Esophagus muscularis mucosa (tissue), 4 donors: ENCODE measurements around the gene RTF2. TPM values are rescaled to one million over a fixed set of nuclear protein-coding genes. Genes with fewer than 3 reads are reported as not detected.
"Not testable (repeated sequence)": the region's sequence is repeated elsewhere in the genome, so short reads cannot be mapped to it uniquely, and the experiment has no call there.

ENCODE experiments used
- DNase-seq: peaks from one replicate; pipeline ENCODE4 v3.0.0-alpha.2; 2017; ENCODE audit errors: extremely low spot score
- H3K27ac ChIP-seq, 4 donors: fragments of 200-600 bp; sonication (generic); replicated peaks in 1 of 4; 1 replicate in 3 of 4; 2 replicates in 1 of 4; pipeline ENCODE4 v1.5.1; 2016 to 2019; ENCODE audit warnings: mild to moderate bottlenecking in 1 of 4
- H3K27me3 ChIP-seq, 4 donors: fragments of 200-600 bp; sonication (generic); one replicate each; pipeline versions ENCODE4 v1.5.1 to v1.6.0; 2016 to 2019
- H3K36me3 ChIP-seq, 4 donors: fragments of 200-600 bp; sonication (generic); one replicate each; pipeline ENCODE4 v1.5.1; 2016 to 2019
- H3K4me1 ChIP-seq, 4 donors: fragments of 200-600 bp; sonication (generic); one replicate each; pipeline ENCODE4 v1.5.1; 2016 to 2019
- H3K4me3 ChIP-seq, 4 donors: fragments of 200-600 bp; sonication (generic); 1 replicate in 2 of 4; 2 replicates in 2 of 4; pipeline ENCODE4 v1.5.1; 2016 to 2019; ENCODE audit warnings: mild to moderate bottlenecking in 4 of 4, moderate library complexity in 1 of 4
- H3K9me3 ChIP-seq, 4 donors: fragments of 200-600 bp; sonication (generic); 1 replicate in 3 of 4; 2 replicates in 1 of 4; pipeline ENCODE4 v1.5.1; 2016 to 2019
- CTCF ChIP-seq, 3 experiments: fragments of 200-600 bp in 2 of 3; fragments of 450-650 bp in 1 of 3; sonication (generic) in 2 of 3; IDR thresholded peaks; one replicate each; pipeline ENCODE4 v1.5.1; 2017 to 2019; ENCODE audit warnings: antibody characterized with exemption in 3 of 3, mild to moderate bottlenecking in 2 of 3, moderate library complexity in 1 of 3
- EP300 ChIP-seq: sonication (generic); formaldehyde crosslinking; IDR thresholded peaks from one replicate; pipeline ENCODE4 v1.6.1; 2017; ENCODE audit warnings: antibody characterized with exemption
- POLR2A ChIP-seq: fragments of 450-650 bp; IDR thresholded peaks from one replicate; pipeline ENCODE4 v1.6.1; 2017; ENCODE audit warnings: antibody characterized with exemption, moderate library complexity, mild to moderate bottlenecking, low read depth
- POLR2AphosphoS5 ChIP-seq, 2 donors: sonication (generic); formaldehyde crosslinking; IDR thresholded peaks; one replicate each; pipeline ENCODE4 v1.6.1; 2017; ENCODE audit warnings: antibody characterized with exemption in 2 of 2
- WGBS: methylation state at CpG from one replicate; pipeline ENCODE4 v1.1.5; 2018; 5-methylcytosine and 5-hydroxymethylcytosine counted together
- intact Hi-C: fragments of 100-400 bp; cut with DNase I; formaldehyde crosslinking; loops from one replicate; pipeline ENCODE4 v1.15.1; 2023
- total RNA-seq, 4 donors: library from RNA; depleted of rRNA; stranded (reverse); fragments of >200 nt; gene quantifications; one replicate each; pipeline versions ENCODE4 v1.1.0 to v1.2.1, GENCODE V29; 2016

The RTF2 gene
- total RNA-seq, 4 donors from 2014 or later = 71.0 to 93.3 (median 78.5) TPM

- Histone ChIP-seq H3K9me3 (no peaks in the 10 kb centered on the region), H3K27me3 (no peaks in the 10 kb centered on the region), H3K36me3 (no peaks in the 10 kb centered on the region), H3K4me3 (no peak overlapping the region), H3K4me1 (peaks cover 0 to 3% (median 0%) of the 10 kb centered on the region in 4 donors), H3K27ac (no peak overlapping the region)
- no peak for TF ChIP-seq CTCF (IDR thresholded peaks at IDR 0.05)
- TF ChIP-seq POLR2A = no peak
- TF ChIP-seq POLR2AphosphoS5 (IDR thresholded peaks at IDR 0.05) = no peak
- TF ChIP-seq EP300 = no peak
- DNase-seq = no peak
- WGBS = 47% methylated on average over 9 of the region's 9 CpGs
- intact Hi-C loops = no loop called here
Observed at GRCh38 chr20:56542489-56543030, 74.1 kb downstream of the RTF2 start.

- TF ChIP-seq POLR2A (no peak), EP300 (no peak), POLR2AphosphoS5 (IDR thresholded peaks at IDR 0.05) (no peak), CTCF (IDR thresholded peaks at IDR 0.05) (no peak)
- Histone ChIP-seq H3K4me3 (no peak overlapping the region), H3K27me3 (no peaks in the 10 kb centered on the region), H3K27ac (no peak overlapping the region), H3K4me1 (peaks cover 6 to 18% (median 9%) of the 10 kb centered on the region in 4 donors), H3K36me3 (no peaks in the 10 kb centered on the region), H3K9me3 (no peaks in the 10 kb centered on the region)
- WGBS = 73% methylated on average over 8 of the region's 8 CpGs
- no peak for DNase-seq
- intact Hi-C loops = loop anchor here (5.0 kb wide), 4 partner anchors 421 to 796 kb away; no protein-coding TSS in a partner anchor
Observed at GRCh38 chr20:56551571-56551970, 83.1 kb downstream of the RTF2 start.

- H3K9me3 ChIP-seq = no peaks in the 10 kb centered on the region
- DNase-seq = no peak
- peaks cover 6 to 18% (median 9%) of the 10 kb centered on the region in 4 donors for H3K4me1 ChIP-seq
- no peak overlapping the region for H3K27ac ChIP-seq
- intact Hi-C loops = loop anchor here (5.0 kb wide), 4 partner anchors 419 to 794 kb away; no protein-coding TSS in a partner anchor
- no peaks in the 10 kb centered on the region for H3K27me3 ChIP-seq
- no peak overlapping the region for H3K4me3 ChIP-seq
- H3K36me3 ChIP-seq = no peaks in the 10 kb centered on the region
- 80% methylated on average over 8 of the region's 8 CpGs for WGBS
- no peak for TF ChIP-seq POLR2A
- TF ChIP-seq POLR2AphosphoS5 (IDR thresholded peaks at IDR 0.05) = no peak
Observed at GRCh38 chr20:56552911-56553629, 84.6 kb downstream of the RTF2 start.

- H3K27ac ChIP-seq = no peak overlapping the region
- H3K36me3 ChIP-seq = no peaks in the 10 kb centered on the region
- no peak overlapping the region for H3K4me3 ChIP-seq
- H3K9me3 ChIP-seq = no peaks in the 10 kb centered on the region
- peak in 1 of 2 donors; percentile 35 for TF ChIP-seq POLR2AphosphoS5 (IDR thresholded peaks at IDR 0.05)
- no peak for TF ChIP-seq POLR2A
- peak in 1 of 3 experiments; percentile 10 for TF ChIP-seq CTCF (IDR thresholded peaks at IDR 0.05)
- 16% methylated on average over 4 of the region's 4 CpGs for WGBS
- no peak for DNase-seq
- no peaks in the 10 kb centered on the region for H3K27me3 ChIP-seq
- peaks cover 9 to 18% (median 10%) of the 10 kb centered on the region in 4 donors for H3K4me1 ChIP-seq
- intact Hi-C loops = loop anchor here (5.0 kb wide), 4 partner anchors 417 to 792 kb away; no protein-coding TSS in a partner anchor
Observed at GRCh38 chr20:56554869-56555268, 86.4 kb downstream of the RTF2 start.

GRCh38 chr20:56558968-56559367, 90.5 kb downstream of the RTF2 start:
- no peaks in the 10 kb centered on the region for H3K36me3 ChIP-seq
- no peaks in the 10 kb centered on the region for H3K9me3 ChIP-seq
- WGBS = 71% methylated on average over 6 of the region's 6 CpGs
- TF ChIP-seq POLR2A (no peak), EP300 (no peak), POLR2AphosphoS5 (IDR thresholded peaks at IDR 0.05) (no peak), CTCF (IDR thresholded peaks at IDR 0.05) (no peak)
- peaks cover 9 to 17% (median 10%) of the 10 kb centered on the region in 4 donors for H3K4me1 ChIP-seq
- no peak overlapping the region for H3K4me3 ChIP-seq
- intact Hi-C loops = no loop called here
- no peak overlapping the region for H3K27ac ChIP-seq
- no peaks in the 10 kb centered on the region for H3K27me3 ChIP-seq
- no peak for DNase-seq

GRCh38 chr20:56564526-56564925, 96.1 kb downstream of the RTF2 start:
- H3K4me1 ChIP-seq = peaks cover 0 to 11% (median 2%) of the 10 kb centered on the region in 4 donors
- H3K27ac ChIP-seq, DNase-seq, intact Hi-C loops, H3K36me3 ChIP-seq, H3K4me3 ChIP-seq, H3K27me3 ChIP-seq, H3K9me3 ChIP-seq: not testable (repeated sequence)
- 93% methylated on average over 6 of the region's 6 CpGs for WGBS
